ENCODE results near the gene NOVA1.

Gene NOVA1

DNA sequence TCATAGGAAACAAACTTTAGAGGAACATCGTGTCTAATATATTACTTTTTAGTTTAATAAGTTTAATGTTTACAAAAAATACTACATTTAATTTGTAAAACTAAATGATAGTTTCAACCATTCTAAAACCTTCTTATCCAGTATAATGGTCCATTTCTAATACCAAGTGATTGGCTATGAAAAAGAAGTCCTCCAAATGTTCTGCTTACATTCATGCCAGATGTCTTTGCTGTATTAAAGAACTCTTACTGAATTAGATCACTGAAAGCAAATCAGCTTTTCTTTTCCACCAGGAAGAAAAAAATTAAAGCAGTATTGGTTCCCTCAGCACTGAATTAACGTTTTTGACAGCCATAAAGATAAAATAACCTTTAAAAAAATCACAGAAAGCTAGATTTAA is 3.7 kb downstream of the NOVA1 start:
- no peak for DNase-seq (ENCODE audit: low spot score)

DNA sequence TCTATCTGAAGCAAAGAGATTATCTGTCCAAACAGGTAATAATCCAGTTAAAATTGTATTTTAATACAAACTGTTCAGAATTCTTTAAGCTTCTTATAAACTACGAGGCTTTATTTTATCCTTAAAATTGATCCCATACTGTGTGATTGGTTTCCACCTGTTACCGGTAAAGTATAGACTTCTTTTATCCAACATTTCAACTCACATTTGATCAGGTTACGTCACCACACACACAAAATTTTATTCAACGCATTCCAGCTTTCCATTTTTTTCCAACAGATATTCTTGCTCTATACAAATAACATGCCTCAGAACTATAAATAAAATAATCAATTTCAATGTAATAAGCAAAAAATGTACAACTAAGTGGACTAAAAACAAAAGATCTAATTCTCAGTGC is 4.5 kb downstream of the NOVA1 start:
- no peak for DNase-seq (ENCODE audit: low spot score)

GRCh38 chr14:26589925-26590324 is 7.9 kb downstream of the NOVA1 start:
- no peak for DNase-seq (ENCODE audit: low spot score)

GRCh38 chr14:26577711-26578110 is 20.1 kb downstream of the NOVA1 start:
- no peak for DNase-seq (ENCODE audit: low spot score)

DNA sequence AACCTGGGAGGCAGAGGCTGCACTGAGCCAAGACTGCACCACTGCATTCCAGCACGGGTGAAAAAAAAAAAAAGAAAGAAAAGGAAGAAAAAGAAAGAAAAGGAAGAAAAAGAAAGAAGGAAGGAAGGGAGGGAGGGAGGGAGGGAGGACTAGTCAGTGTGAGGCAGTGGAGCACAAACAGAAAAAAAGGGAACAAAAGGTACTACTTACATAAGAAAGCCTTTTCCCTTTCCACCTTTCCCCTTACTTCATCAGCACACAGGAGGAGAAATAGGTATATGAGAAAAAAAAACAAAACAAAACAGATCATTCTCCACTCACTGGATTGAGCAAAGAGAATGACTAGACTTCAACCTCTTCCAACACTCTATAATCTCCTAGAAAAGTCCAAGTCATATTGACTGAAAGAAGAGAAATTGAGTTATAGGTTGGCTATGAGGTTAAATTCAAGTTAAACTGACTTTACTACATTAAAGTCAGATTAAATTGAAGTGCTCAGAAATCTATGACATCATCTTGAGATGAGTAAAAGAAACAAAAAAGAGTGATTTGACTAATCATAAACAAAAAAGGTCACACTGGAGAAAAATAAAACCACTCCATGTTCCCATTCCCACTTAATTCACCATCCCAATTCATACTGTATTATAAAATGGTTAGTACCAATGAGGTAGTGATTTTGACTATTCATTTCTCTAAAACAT is 43.6 kb downstream of the NOVA1 start:
- no peak for DNase-seq (ENCODE audit: low spot score)

- DNase-seq (ENCODE audit: low spot score): no peak
Observed at GRCh38 chr14:26549571-26549970, 48.3 kb downstream of the NOVA1 start.

DNA sequence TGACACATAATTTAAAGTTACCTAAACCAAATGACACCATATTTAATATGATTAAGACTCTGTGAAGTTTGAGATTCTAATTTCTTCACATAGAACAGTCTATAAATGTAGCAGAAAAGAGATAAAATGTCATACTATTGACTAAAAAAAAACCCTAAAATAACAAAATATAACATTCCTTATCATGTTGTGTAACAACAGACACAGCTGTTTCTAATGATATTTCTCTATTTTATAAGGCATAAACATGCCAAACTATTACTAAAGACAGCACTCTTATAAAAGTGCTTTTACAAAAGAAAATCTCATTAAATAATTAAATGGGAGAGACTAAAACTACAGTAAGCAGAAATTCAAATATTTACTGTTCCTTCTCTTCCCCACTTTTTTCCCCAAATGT is 49.4 kb downstream of the NOVA1 start:
- no peak for DNase-seq (ENCODE audit: low spot score)

- DNase-seq (ENCODE audit: low spot score): no peak
Observed at GRCh38 chr14:26538176-26538575, 59.7 kb downstream of the NOVA1 start.

GRCh38 chr14:26531894-26532293 is 65.9 kb downstream of the NOVA1 start:
- DNase-seq (ENCODE audit: low spot score): no peak

GRCh38 chr14:26528415-26529182 is 69.2 kb downstream of the NOVA1 start:
- DNase-seq (ENCODE audit: low spot score): no peak

DNA sequence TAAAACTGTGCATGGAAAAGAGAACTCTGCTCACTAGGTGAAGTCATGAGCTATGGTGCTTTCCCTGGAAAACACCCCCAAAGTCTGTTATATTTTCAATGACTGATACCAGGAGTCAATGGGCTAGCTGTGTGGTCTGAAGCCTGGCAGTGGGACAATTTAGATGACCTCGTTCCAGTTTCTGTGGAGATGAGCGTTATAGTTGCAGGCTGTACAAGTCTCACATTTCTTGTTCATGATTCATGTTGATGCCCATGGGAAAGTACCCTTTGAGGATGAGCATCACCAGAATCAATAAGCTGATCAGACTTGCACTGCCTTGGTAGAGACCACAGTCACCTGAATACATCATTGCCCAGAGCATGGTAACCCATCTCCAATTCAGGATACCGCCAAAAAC is 70.7 kb downstream of the NOVA1 start:
- no peak for DNase-seq (ENCODE audit: low spot score)

DNA sequence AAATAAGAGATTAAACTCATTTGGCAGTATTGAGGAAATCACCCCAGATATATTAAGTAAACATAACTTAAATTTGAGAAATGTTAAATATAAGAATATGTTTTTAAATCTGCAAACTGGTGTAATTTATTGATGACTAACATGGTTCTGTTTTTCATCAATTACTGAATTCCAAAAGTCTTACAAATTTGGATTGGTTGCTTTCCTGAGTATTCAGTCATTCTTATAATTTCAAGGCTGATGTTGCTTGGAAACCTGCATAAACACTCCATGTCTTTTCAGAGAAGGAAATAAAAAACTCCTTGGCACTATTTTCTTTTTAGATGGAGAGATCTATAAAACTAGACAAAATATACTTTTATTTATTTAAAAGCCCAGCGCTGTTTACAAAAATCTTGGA is 71.7 kb downstream of the NOVA1 start:
- no peak for DNase-seq (ENCODE audit: low spot score)

DNA sequence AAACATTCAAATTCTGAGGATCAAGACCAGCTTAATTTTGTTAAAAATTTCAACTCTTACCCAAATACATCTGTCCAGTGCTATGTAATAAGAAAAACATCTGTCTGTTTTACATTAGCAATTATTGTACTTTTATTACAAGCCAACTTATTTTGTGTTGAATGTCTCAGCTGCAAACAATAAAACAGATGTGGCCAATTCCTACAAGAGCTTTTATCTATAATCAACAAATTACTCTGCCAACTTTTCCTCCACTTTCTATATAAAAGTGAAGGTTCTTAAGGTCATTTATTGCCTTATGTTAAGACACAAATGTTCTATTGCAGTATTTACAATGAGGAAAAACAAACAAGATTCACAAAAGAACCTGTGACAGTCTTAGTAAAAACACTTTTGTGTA is 72.7 kb downstream of the NOVA1 start:
- no peak for DNase-seq (ENCODE audit: low spot score)

DNA sequence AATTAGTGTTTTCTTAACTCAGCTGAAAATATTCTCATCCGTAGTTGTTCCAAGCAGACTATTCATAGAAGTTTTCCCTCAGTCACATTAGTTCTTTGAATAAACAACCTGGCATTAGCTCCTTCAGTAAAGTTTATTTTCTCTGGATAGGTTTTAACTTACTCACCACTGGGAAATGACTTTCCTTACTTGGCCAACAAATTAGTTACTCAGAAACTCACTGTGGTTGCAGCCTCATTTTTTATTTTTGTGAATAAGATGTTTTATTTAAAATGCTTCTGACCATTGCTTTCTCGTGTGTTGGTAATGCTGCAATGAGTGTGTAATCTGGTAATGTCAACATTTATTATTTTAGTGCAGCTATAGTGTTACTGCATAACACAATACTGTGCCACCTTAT is 74.9 kb downstream of the NOVA1 start:
- DNase-seq (ENCODE audit: low spot score): no peak

- DNase-seq (ENCODE audit: low spot score): no peak
Observed at GRCh38 chr14:26517771-26518170, 80.1 kb downstream of the NOVA1 start.

DNA sequence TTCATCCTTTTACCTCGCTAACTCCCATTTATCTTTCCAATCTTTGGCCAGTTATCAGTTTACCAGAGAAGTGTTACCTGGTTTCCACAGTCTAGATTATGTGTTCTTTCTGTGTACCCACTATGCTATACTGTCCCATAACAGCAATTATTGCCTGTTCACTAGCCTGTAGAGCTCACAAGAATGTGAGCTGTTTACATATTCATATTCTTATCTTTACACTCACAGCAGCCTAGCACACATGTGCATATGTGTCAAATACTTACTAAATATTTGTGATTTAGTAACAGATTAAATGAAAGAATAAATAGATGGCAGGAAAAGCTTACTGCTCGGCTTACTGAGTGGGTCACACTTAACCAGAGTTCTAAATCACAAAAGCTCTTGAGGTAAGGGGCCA is 97.8 kb downstream of the NOVA1 start:
- no peak for DNase-seq (ENCODE audit: low spot score)

DNA sequence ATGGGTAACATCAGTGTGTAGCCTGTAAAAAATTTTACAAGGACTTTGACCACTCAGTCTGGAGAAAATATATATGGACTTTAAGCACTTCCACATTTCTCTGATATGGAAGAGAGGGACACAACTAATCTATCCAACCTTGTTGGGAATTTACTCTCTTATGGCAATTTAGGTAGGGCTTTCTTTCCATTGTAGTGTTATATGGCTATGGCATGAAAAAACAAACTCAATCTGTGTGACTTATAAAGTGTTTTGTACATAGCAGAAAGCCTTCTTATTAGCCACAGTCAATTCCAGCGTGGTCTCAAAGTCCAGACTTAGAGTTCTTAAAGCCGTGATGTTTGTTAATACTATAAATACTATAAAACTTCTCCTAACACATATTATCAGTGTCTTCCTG is 98.3 kb downstream of the NOVA1 start:
- DNase-seq (ENCODE audit: low spot score): no peak

GRCh38 chr14:26486922-26487321 is 110.9 kb downstream of the NOVA1 start:
- no peak for DNase-seq (ENCODE audit: low spot score)

DNA sequence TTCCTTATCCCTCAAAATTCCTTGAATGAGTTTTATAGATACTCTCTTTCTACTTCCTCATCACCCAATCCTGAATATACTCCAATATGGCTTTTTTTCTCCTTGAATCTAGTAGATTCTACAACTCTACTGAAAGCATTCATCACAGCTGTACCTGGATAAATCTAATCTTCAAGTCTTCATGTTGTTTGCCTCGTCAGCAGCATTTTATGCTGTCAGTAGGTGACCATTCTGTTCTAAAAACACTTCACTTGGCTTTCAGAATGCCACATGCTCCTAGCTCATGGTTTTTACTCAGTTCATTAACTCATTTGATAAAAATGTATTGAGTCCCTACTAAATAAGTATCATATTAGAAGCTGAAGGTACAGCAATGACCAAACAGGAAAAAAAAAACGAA is 113.3 kb downstream of the NOVA1 start:
- DNase-seq (ENCODE audit: low spot score): no peak

DNA sequence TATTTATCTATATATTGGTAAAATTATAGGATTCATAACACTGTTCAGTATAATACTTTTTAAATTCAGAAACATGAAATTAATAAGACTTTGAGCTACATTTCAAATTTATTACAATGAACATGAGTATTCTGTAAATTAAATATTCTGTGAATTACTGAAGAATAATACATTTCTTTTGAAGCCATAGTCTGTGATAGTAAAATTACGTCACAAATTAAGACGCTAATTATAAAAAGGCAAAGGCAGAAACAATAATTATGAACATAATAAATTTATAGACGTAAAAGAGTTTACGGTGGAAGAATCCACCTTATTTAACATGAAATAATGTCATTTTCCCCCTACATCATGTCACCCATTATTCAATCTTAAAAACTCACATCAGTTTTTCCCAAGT is 118.9 kb downstream of the NOVA1 start:
- no peak for DNase-seq (ENCODE audit: low spot score)

- DNase-seq (ENCODE audit: low spot score): no peak
Observed at GRCh38 chr14:26466862-26467261, 131.0 kb downstream of the NOVA1 start.

GRCh38 chr14:26463136-26463535 is 134.7 kb downstream of the NOVA1 start:
- DNase-seq (ENCODE audit: low spot score): no peak

DNA sequence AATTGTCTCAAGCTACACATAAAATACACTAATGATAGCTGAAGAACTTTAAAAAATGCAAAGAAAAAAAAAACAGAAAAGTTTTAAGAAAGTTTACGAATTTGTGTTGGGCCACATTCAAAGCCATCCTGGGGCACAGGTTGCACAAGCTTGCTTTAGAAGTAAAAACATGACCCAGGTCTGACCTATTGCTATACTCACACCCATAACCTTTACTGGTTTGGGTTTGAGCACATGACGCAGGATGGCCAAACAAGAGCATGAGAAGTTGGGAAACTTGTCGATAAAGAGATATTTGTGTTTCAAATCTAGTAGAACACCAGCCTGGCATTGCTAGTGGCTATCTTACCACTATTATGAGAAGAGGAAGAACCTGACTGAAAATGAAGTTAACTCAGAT is 143.7 kb downstream of the NOVA1 start:
- DNase-seq (ENCODE audit: low spot score): no peak
